Jurkat, Clone E6-1 (cell line): Measurements from ENCODE around the gene PNN. TPM values are rescaled to one million over a fixed set of nuclear protein-coding genes. Genes with fewer than 3 reads are reported as not detected.
"Not testable (repeated sequence)": the region's sequence is repeated elsewhere in the genome, so short reads cannot be mapped to it uniquely, and the experiment has no call there.

Source experiments
- DNase-seq: peaks from one replicate; pipeline ENCODE4 v3.0.0-alpha.2; 2011; ENCODE audit warnings: low read depth, low spot score
- H3K4me3 ChIP-seq: 2 replicates; pipeline ENCODE4 v1.5.1; 2011; ENCODE audit warnings: mild to moderate bottlenecking, low read length, control low read depth, moderate library complexity
- polyA plus RNA-seq: library from polyadenylated mRNA; unstranded; fragments of >200 nt; gene quantifications from one replicate; pipeline ENCODE4 v1.2.1, GENCODE V29; 2012; ENCODE audit warnings: missing spikeins; ENCODE audit not compliant: insufficient read length, insufficient read depth

PNN gene
- 197 TPM for polyA plus RNA-seq

DNA sequence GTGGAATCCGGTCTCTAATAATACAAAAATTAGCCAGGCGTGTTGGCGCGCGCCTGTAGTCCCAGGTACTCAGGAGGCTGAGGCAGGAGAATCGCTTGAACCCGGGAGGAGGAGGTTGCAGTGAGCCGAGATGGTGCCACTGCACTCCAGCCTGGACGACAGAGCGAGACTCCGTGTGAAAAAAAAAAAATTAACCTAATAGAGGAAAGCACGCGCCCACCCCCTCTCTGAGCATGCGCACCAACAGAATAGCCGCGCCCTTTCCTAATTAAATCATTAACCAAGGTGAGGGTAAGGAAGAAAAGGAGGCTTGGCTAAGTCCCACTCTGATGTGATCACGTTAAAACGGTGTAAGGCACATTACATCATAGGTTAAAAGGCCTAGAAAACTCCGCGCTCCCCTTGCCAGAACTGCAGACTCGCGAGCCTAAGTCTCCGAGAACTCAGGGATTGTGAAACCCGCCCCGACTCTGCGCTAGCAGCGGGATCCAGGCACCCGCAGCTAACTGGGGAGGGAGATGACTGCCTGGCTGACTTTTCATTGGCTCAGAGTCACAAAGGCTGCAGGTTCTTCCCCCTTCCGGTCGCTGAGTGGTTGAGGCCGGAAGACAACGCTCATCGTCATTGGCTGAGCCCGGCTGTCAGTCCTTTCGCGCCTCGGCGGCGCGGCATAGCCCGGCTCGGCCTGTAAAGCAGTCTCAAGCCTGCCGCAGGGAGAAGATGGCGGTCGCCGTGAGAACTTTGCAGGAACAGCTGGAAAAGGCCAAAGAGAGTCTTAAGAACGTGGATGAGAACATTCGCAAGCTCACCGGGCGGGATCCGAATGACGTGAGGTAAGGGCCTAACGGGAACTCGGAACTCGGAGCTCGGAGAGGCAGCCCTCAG is at the start of gene PNN:
Gene PNN (plus strand): TSS at position 695 of the 885 bp plus-strand sequence. CDS start 26 bp downstream, at position 721.
- H3K4me3 ChIP-seq: peak within 1 kb of the TSS; percentile 96
- peak; percentile 100 for DNase-seq

DNA sequence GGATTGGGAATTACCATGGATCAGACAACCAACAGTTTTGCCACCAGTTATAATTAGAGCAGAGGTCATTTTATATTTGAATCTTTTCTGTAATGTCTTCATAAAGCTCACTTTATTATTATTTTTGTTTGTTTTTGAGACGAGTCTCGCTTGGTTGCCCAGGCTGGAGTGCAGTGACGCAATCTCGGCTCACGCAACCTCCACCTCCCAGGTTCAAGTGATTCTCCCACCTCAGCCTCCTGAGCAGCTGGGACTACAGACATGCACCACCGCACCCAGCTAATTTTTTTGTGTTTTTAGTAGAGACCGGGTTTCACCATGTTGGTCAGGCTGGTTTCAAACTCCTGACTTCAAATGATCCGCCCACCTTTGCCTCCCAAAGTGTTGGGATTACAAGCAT is 37.2 kb upstream of the PNN start:
- DNase-seq, H3K4me3 ChIP-seq: not testable (repeated sequence)

DNA sequence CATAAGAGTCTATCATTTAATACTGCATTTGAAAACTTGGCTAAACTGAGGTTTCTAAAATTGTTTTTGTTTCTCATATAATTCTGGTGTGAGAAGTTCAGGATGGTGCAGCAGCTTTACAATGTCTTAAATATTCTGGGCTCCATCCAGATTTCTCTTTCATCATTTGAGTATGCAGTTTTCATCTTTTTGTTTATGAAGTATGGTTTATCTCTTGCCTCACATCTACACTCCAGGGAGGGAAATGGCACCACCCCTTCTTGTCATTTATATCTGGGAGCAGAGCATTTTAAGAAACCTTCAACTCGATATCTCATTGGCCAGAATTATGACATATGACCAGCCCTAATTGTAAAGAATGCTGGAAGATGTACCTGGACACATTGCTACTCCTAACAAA is 36.6 kb upstream of the PNN start:
- DNase-seq: no peak
- no peak overlapping the region for H3K4me3 ChIP-seq

DNA sequence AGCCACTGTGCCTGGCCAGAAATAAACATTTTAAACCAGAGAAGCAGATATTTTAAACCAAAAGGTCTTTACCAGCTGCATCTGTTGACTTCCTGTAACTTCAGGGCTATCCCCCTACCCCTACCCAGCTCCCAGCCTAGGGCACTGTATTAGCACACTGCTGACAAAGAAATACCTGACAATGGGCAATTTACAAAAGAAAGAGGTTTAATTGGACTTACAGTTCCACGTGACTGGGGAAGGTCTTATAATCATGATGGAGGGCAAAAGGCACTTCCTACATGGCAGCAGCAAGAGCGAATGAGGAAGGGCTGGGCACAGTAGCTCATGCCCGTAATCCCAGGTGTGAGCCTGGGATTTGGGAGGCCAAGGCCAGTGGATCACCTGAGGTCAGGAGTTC is 34.9 kb upstream of the PNN start:
- no peak for DNase-seq
- H3K4me3 ChIP-seq: no peak overlapping the region

DNA sequence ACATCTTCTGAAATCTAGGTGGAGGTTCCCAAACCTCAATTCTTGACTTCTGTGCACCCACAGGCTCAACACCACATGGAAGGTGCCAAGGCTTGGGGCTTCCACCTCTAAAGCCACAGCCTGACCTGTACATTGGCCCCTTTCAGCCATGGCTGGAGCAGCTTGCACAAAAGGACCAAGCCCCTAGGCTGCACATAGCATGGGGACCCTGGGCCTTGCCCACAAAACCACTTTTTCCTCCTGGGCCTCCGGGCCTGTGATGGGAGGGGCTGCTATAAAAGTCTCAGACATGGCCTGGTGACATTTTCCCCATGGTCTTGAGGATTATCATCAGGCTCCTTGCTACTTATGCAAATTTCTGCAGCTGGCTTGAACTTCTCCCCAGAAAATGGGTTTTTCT is 33.4 kb upstream of the PNN start:
- not testable (repeated sequence) for DNase-seq, H3K4me3 ChIP-seq

DNA sequence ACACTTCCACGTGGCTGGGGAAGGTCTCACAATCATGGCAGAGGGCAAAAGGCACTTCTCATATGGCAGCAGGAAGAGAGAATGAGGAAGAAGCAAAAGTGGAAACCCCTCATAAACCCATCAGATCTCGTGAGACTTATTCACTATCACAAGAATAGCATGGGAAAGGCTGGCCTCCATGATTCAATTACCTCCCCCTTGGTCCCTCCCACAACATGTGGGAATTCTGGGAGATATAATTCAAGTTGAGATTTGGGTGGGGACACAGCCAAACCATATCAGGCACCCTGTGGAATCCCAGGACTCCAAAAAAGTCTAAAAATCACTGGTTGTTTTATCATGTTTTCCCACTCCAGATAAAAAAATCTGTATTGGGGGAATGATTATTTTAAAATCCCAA is 31.8 kb upstream of the PNN start:
- H3K4me3 ChIP-seq, DNase-seq: not testable (repeated sequence)

DNA sequence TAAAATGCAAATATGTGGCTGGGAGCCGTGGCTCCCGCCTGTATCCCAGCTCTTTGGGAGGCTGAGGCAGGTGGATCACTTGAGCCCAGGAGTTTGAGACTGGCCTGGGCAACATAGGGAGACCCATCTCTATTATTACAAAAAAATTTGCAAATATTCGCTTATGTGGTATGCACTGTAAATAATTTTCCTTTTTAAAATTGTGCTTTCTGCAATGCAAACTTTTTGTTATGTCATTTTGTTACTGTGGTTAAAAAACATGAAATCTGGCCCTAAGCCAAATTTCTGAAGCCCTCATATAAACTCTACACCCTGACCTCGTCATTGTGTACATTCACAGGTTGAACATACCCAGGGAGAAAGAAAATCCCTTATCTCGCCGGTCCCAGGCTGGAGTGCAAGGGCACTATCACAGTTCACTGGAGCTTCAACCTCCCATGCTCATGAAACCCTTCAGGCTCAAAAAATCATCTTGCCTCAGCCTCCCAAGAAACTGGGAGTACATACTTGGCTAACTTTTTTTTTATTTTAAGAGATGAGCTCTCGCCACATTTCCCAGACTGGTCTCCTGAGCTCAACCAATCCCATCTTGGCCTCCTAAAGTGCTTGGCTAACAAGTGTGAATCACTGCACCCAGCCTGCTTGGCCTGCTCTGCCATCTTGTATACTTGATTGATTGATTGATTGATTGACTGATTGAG is 29.6 kb upstream of the PNN start:
- no peak overlapping the region for H3K4me3 ChIP-seq
- DNase-seq: no peak

DNA sequence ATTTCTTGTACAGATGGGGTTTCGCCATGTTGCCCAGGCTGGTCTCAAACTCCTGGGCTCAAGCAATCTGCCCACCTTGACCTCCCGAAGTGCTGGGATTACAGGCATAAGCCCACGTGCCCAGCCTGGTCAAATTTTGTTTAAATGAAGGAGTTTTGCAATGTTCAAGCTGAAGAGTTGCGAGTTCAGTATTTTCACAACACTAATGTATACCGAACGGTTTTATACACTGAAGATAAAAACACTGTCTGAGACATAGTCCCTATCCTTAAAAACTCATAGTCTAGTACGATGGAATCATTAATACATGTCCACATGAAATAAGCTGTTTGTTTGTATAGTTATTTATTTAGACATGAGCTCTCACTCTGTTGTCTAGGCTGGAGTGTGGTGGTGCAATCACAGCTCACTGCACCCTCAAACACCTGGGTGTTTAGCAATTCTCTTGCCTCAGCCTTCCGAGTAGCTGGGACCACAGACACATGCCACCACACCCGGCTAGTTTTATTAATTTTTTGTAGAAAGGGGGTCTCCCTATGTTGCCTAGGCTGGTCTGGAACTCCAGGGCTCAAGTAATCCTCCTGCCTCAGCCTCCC is 20.4 kb upstream of the PNN start:
- DNase-seq: no peak
- H3K4me3 ChIP-seq: no peak overlapping the region

DNA sequence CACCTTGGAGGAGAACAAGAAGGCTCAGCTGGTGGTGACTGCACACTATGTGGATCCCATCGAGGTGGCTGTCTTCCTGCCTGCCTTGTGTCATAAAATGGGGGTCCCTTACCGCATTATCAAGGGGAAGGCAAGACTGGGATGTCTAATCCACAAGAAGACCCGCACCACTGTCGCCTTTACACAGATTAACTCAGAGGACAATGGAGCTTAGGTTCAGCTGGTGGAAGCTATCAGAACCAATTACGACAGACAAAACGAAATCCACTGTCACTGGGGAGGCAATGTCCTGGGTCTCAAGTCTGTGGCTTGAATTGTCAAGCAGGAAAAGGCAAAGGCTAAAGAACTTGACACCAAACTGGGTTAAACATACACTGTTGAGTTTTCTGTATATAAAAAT is 17.6 kb upstream of the PNN start:
- no peak overlapping the region for H3K4me3 ChIP-seq

DNA sequence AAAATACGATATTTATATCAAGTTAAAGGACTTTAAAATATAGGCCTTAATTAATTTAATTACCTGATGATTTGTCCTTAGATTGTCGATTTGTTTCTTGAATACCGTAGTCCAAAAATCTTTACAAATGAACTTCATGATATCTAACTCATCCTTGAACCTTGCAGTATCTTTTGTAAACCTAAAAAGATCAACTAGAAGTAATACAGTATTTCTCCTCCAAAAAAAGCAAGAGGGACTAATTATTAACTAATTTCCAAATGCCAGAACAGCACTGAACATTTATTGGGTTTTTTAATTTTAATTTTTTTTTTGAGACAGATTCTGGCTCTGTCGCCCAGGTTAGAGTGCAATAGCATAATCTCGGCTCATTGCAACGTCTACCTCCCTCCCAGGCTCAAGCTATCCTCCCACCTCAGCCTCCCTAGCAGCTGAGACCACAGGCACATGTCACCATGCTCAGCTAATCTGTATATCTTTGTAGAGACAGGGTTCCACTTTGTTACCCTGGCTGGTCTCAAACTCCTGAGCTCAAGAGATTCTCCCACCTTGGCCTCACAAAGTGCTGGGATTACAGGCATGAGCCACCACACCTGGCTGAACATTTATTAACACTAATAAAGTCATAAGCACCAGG is 16.7 kb upstream of the PNN start:
- no peak overlapping the region for H3K4me3 ChIP-seq
- DNase-seq: no peak

More for the DNA sequence above, 17.6 kb upstream of the PNN start:
- no peak for DNase-seq

DNA sequence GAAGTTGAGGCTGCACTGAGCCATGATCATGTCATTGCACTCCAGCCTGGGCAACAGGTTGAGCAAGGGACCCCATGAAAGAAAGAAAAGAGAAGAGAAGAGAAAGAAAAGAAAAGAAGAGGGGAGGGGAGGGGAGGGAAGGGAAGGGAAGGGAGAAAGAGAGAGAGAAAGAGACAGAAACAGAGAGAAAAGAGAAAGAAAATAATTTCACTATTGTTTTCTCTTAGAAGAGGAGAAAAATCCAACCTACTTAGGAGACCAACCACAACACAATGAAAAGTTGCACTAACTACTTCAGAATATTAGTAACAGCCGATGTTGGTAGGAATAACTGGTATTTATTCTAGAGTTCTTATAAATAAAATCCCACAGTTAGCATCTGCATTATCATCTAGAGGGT is 14.6 kb upstream of the PNN start:
- no peak for DNase-seq
- H3K4me3 ChIP-seq: no peak overlapping the region

DNA sequence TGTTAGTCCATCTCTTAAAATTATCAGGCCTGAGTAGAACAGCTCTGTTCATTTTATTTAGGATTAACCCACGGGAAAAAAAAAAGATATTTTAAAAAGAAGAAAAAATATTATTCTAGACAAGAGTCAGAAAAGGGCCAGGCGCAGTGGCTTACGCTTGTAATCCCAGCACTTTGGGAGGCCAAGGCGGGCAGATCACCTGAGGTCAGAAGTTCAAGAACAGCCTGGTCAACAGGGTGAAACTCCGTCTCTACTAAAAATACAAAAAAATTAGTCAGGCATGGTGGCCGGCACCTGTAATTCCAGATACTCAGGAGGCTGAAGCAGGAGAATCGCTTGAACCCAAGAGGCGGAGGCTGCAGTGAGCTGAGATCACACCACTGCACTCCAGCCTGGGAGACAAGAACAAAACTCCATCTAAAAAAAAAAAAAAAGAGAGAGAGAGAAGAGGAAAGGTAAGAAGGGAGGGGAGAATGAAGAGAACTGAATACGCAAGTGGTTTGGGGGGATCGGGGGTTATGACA is 7.2 kb upstream of the PNN start:
- not testable (repeated sequence) for DNase-seq, H3K4me3 ChIP-seq

DNA sequence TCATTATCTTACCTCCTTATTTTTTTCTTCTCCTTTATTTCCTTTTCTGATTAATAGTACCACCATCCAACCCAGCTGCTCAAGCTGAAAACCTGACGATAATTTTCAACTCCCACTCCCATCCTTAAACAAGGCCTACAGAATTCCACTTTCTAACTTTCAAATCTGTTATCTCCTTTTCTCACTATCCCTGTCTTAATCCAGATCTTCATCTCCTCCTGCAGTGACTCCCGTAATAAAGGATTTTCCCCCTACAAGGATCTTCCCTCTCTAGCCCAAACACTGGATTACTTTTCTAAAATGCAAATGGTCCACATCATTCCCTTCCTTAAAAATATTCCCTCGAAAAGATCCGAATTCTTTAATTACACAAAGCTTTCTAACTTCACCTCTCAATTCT is 6.5 kb upstream of the PNN start:
- no peak overlapping the region for H3K4me3 ChIP-seq
- DNase-seq: no peak

DNA sequence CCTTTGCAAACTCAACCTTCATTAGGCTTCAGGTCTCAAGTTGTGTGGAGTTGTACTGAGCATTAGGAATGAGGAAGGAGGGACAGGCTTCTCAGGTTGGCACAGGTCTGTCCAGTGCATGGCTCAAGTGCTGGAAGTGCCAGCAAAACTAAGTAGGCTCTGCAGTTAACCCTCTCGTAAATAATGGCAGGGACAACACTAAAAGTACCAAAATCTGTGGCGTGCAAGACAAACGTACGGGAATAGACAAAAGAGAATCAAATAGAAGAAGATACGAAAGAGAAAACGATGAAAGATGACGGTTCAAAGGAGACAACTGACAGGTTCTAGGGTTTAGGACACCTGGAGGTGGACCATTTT is 5.5 kb upstream of the PNN start:
- H3K4me3 ChIP-seq: peak overlapping the region; percentile 76
- no peak for DNase-seq

DNA sequence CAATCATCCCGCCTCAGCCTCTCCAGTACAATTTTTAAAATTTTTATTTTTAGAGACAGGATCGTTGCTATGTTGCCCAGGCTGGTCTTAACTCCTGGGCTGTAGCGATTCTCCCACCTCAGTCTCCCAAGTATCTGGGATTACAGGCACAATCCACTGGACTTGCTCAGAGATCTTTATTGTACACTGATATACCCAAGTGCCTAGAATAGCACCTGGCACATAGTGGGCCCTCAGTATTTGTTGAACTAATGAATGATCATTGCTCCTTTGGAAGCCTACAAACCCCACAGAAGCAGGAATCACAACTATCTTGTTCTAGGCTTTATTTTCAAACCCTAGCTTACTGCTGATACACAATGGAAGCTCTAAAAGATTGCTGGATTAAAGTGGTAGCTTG is 1.9 kb upstream of the PNN start:
- no peak overlapping the region for H3K4me3 ChIP-seq
- DNase-seq: no peak

DNA sequence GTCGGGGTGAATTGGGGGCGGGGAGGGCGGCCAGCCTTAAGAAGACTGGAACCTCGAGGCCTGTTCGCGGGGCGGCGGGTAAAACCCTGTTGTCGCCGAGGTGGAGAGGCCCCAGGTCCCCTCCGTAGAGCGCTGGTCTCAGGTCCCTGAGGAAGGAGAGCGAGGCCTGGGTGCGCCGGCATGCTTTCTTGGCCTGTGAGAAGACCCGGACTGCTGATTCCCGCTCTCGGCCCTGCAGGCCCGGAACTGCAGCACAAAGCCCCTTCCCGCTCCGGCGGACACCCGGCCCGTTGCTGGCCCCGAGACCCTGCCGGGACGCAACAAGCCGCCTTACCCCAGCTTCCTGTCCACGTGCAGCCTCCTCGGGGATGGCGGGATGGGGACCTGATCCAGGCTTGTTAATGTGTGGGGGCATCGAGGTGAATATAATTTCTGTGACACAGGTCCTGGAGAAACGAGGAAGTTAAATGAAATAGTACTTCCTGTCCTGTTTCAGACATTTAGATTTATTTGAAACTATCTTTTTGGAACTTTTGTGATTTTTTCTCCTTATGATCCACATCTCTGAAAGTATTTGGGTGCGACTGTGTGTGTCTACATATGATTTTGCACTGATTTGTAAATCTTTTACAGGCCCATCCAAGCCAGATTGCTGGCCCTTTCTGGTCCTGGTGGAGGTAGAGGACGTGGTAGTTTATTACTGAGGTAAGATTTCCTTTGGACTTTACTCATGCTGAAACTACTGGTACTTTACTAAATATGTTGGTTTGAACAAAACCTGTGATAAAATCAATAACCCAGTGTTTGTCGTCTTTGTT is 600 bp downstream of the PNN start:
- H3K4me3 ChIP-seq: peak overlapping the region; percentile 96
- no peak for DNase-seq

DNA sequence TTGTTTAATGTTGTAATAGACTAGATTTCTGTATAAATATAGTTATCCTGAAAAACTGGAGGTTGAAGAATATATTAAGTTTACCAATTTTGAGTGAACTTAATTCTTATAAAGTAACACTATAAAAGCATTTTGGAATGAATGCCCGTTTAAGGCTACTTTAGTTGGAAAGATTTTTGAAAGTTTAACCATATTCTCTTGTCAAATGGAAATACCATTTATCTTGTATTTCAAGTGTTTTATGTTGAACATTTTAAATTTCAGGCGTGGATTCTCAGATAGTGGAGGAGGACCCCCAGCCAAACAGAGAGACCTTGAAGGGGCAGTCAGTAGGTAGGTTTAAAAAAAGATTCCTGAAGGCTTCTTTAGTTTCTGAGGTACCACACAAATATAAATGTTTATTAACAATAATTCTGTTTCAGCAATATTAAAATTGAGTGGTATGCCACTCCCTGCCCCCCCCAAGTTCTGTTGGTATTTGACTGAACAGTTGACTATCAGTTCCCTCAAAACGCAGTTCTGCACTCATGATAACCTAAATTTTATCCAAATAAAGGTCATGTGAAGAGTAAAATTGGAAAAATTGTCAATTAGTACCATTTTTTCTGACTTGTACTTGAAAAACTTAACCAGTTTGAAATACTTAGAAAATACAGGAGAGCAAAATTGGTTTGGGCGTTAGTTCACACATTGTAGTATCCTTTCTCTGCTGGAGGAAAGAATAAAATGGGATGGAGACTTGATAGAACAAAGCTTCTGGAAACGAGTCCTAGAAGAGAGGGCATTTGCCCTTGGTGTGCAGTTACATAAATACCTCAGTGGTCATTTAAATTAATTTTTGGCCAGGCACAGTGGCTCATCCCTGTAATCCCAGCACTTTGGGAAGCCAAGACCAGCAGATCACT is 1.5 kb downstream of the PNN start:
- no peak for DNase-seq
- H3K4me3 ChIP-seq: peak overlapping the region; percentile 96

DNA sequence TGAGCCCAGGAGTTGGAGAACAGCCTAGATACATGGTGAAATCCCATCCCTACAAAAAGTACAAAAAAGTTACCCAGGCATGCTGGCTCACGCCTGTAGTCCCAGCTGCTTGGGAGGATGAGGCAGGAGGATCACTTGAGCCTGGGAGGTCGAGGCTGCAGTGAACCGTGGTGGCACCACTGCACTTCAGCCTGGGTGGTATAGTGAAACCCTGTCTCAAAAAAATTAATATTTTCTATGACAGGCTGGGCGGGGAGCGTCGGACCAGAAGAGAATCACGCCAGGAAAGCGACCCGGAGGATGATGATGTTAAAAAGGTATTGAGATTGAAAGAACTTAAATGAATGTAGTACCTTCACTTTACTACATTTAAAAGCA is 2.1 kb downstream of the PNN start:
- no peak for DNase-seq
- H3K4me3 ChIP-seq: no peak overlapping the region
